ENCODE measurements around the gene RNASEH1. TPM values are rescaled to one million over a fixed set of nuclear protein-coding genes. Genes with fewer than 3 reads are reported as not detected.

RNASEH1 gene
- total and polyA plus RNA-seq, 8 donors: 5.5 to 10.6 (median 8.0) TPM

GRCh38 chr2:3505771-3506170 lies 52.4 kb downstream of the RNASEH1 start:
- intact Hi-C loops (cut with DNase I): no loop called here
- TF ChIP-seq CTCF (IDR thresholded peaks at IDR 0.05): no peak
- Histone ChIP-seq H3K36me3 (peaks cover 0 to 12% (median 3%) of the 10 kb centered on the region in 3 donors), H3K9me3 (no peaks in the 10 kb centered on the region), H3K4me1 (no peaks in the 10 kb centered on the region), H3K4me3 (no peak overlapping the region), H3K27me3 (no peaks in the 10 kb centered on the region), H3K27ac (peak overlapping the region in 1 of 4 donors; percentile 30)
- peak; percentile 46 to 79 (median 60) for ATAC-seq
- DNase-seq: no peak
- WGBS, 2 donors: 40 to 65% methylated on average over 4 of the region's 4 CpGs
- no peak for FAIRE-seq

GRCh38 chr2:3504741-3505140 lies 53.4 kb downstream of the RNASEH1 start:
- Histone ChIP-seq H3K27ac (no peak overlapping the region), H3K36me3 (peaks cover 0 to 17% (median 0%) of the 10 kb centered on the region in 3 donors), H3K4me3 (no peak overlapping the region), H3K4me1 (no peaks in the 10 kb centered on the region), H3K27me3 (no peaks in the 10 kb centered on the region), H3K9me3 (no peaks in the 10 kb centered on the region)
- 37 to 48% methylated on average over 5 of the region's 5 CpGs for WGBS, 2 donors
- intact Hi-C loops (cut with DNase I): no loop called here
- FAIRE-seq (no peak), DNase-seq (no peak), ATAC-seq (no peak)
- no peak for TF ChIP-seq CTCF (IDR thresholded peaks at IDR 0.05)

- no peak for TF ChIP-seq CTCF (IDR thresholded peaks at IDR 0.05)
- no peaks in the 10 kb centered on the region for H3K9me3 ChIP-seq
- whole genome bisulfite sequencing, 2 donors: 88 to 90% methylated on average over 13 of the region's 13 CpGs
- ATAC-seq (no peak), FAIRE-seq (no peak), DNase-seq (no peak)
- H3K4me3 ChIP-seq: no peak overlapping the region
- peaks cover 0 to 15% (median 0%) of the 10 kb centered on the region in 3 donors for H3K36me3 ChIP-seq
- no peaks in the 10 kb centered on the region for H3K27me3 ChIP-seq
- peaks cover 0 to 3% (median 0%) of the 10 kb centered on the region in 3 donors for H3K4me1 ChIP-seq
- no peak overlapping the region for H3K27ac ChIP-seq
- intact Hi-C loops (cut with DNase I): no loop called here
Observed at GRCh38 chr2:3503483-3503882, 54.6 kb downstream of the RNASEH1 start.

DNA sequence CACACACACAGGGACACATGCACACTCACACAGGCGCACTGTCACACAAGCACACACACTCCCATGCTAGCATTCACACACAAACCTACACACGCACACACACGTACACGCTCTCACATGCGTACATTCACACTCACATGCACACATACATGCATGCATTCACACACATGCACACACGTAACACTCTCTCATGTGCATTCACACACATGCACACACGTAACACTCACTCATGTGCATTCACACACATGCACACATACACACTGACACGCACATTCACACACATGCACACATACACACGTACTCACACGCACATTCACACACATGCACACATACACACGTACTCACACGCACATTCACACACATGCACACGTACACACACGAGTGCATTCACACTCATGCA lies 55.1 kb downstream of the RNASEH1 start:
- DNase-seq (no peak), FAIRE-seq (no peak), ATAC-seq (no peak)
- no peak overlapping the region for H3K27ac ChIP-seq
- peaks cover 0 to 15% (median 0%) of the 10 kb centered on the region in 3 donors for H3K36me3 ChIP-seq
- H3K27me3 ChIP-seq: no peaks in the 10 kb centered on the region
- TF ChIP-seq CTCF (IDR thresholded peaks at IDR 0.05): no peak
- H3K4me3 ChIP-seq: no peak overlapping the region
- H3K4me1 ChIP-seq: peaks cover 0 to 3% (median 0%) of the 10 kb centered on the region in 3 donors
- H3K9me3 ChIP-seq: no peaks in the 10 kb centered on the region
- 95 to 96% methylated on average over 14 of the region's 14 CpGs for WGBS, 2 donors
- intact Hi-C loops (cut with DNase I): no loop called here

DNA sequence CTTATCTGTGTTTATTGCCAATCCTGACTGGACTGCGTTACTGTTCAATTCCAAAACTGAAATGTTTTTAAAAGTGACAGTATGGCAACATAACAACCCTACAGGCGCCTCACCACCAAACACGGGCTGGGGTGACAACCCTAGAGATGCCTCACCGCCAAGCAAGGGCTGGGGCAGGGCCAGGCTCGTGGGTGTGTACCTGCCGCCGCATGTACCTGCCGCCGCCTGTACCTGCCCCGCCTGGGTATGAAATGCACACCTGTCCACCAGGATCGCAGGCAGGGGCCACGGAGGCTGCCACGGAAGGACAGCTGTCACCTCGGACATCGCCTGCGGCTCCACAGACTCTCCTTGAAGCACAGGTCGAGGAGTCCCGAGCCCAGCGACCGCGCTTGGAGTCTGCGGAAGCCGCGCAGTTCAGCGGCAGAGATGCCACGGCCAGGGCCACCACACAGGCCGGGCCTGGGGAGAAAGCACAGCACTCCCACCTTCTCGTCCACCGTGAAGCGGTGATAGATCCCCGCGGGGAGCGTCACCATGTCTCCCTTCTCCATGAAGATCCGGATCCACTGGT lies 57.7 kb downstream of the RNASEH1 start:
- FAIRE-seq: no peak
- Histone ChIP-seq H3K4me1 (peaks cover 0 to 3% (median 0%) of the 10 kb centered on the region in 3 donors), H3K36me3 (peaks cover 0 to 26% (median 0%) of the 10 kb centered on the region in 3 donors), H3K9me3 (no peaks in the 10 kb centered on the region), H3K4me3 (no peak overlapping the region), H3K27me3 (no peaks in the 10 kb centered on the region), H3K27ac (no peak overlapping the region)
- intact Hi-C loops (cut with DNase I): no loop called here
- WGBS, 2 donors: 97% methylated on average over 34 of the region's 34 CpGs
- TF ChIP-seq CTCF (IDR thresholded peaks at IDR 0.05): no peak
- peak in 1 of 6 donors; percentile 52 for DNase-seq
- ATAC-seq: no peak
